NCI-H345 (cell line): ENCODE results near the gene JADE1.

Experiments used
- DNase-seq: peaks from one replicate; lab custom pipeline; 2025; lab: John Stamatoyannopoulos, UW

The JADE1 gene

GRCh38 chr4:128809477-128810330, at the start of gene JADE1:
TSS of gene JADE1 (plus strand) at chr4:128809700. CDS start at chr4:128831759, 22,059 bp downstream.
- peak; percentile 90 for DNase-seq

- DNase-seq: no peak
These were observed 42.7 kb upstream of the JADE1 start for GRCh38 chr4:128766781-128767180.

GRCh38 chr4:128768373-128768996, 41.0 kb upstream of the JADE1 start:
- DNase-seq: no peak

- no peak for DNase-seq
These were observed 40.5 kb upstream of the JADE1 start for GRCh38 chr4:128769011-128769410.

GRCh38 chr4:128770807-128771206, 38.7 kb upstream of the JADE1 start:
- DNase-seq: no peak

GRCh38 chr4:128775477-128775876, 34.0 kb upstream of the JADE1 start:
- peak; percentile 16 for DNase-seq

- DNase-seq: peak; percentile 4
These were observed 33.6 kb upstream of the JADE1 start for GRCh38 chr4:128775916-128776315.

- peak; percentile 81 for DNase-seq
These were observed 32.7 kb upstream of the JADE1 start for GRCh38 chr4:128776794-128777216.

GRCh38 chr4:128780688-128781087, 28.8 kb upstream of the JADE1 start:
- no peak for DNase-seq

GRCh38 chr4:128782076-128782715, 27.3 kb upstream of the JADE1 start:
- DNase-seq: no peak

GRCh38 chr4:128782875-128783614, 26.5 kb upstream of the JADE1 start:
- DNase-seq: no peak

- no peak for DNase-seq
These were observed 21.8 kb upstream of the JADE1 start for GRCh38 chr4:128787509-128788311.

GRCh38 chr4:128793859-128794672, 15.4 kb upstream of the JADE1 start:
- DNase-seq: no peak

- no peak for DNase-seq
These were observed 12.6 kb upstream of the JADE1 start for GRCh38 chr4:128796934-128797333.

- no peak for DNase-seq
These were observed 9.2 kb upstream of the JADE1 start for GRCh38 chr4:128800284-128800683.

GRCh38 chr4:128800701-128801284, 8.7 kb upstream of the JADE1 start:
- DNase-seq: no peak

GRCh38 chr4:128802680-128803628, 6.5 kb upstream of the JADE1 start:
- DNase-seq: no peak

- DNase-seq: no peak
These were observed 5.7 kb upstream of the JADE1 start for GRCh38 chr4:128803783-128804182.

GRCh38 chr4:128810331-128810870, 901 bp downstream of the JADE1 start:
- DNase-seq: peak; percentile 52
